Mammary epithelial cell (primary cell): ENCODE measurements around the gene HS3ST3A1.

Experiments used
- EZH2 ChIP-seq: IDR thresholded peaks from 2 replicates; pipeline ENCODE4 v1.6.1; 2012; ENCODE audit warnings: low read length, inconsistent platforms, borderline replicate concordance
- TF ChIP-seq, protein P1 (sequence below), 2 donors: IDR thresholded peaks in 1 of 2; conservative IDR thresholded peaks in 1 of 2; 2 replicates each; pipeline ENCODE4 v1.5.1; 2011 to 2012; ENCODE audit warnings: inconsistent platforms in 2 of 2, low read length in 2 of 2, mild to moderate bottlenecking in 2 of 2, control low read depth in 1 of 2, low read depth in 1 of 2; ENCODE audit not compliant: insufficient read depth in 1 of 2; ENCODE audit errors: extremely low read depth in 1 of 2

DNA sequence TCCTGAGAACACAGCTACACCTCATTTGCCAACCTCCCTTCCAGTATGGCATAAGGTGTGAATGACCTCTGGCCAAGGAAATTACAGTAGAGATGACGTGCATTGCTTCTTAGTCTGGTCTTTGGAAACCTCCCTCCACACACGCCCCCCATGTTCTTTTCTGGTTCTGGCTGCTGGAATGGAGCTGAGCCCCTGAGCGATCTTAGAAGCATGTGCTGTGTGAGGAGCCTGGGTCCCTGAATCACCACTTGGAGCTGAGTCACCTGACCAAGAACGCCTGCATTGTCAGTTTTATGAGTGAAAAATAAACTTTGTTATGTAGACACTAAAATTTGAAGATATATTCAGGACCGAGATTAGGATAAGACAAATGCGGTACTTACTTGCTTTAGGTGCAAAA is 51.4 kb downstream of the HS3ST3A1 start:
- TF ChIP-seq, protein P1, sequence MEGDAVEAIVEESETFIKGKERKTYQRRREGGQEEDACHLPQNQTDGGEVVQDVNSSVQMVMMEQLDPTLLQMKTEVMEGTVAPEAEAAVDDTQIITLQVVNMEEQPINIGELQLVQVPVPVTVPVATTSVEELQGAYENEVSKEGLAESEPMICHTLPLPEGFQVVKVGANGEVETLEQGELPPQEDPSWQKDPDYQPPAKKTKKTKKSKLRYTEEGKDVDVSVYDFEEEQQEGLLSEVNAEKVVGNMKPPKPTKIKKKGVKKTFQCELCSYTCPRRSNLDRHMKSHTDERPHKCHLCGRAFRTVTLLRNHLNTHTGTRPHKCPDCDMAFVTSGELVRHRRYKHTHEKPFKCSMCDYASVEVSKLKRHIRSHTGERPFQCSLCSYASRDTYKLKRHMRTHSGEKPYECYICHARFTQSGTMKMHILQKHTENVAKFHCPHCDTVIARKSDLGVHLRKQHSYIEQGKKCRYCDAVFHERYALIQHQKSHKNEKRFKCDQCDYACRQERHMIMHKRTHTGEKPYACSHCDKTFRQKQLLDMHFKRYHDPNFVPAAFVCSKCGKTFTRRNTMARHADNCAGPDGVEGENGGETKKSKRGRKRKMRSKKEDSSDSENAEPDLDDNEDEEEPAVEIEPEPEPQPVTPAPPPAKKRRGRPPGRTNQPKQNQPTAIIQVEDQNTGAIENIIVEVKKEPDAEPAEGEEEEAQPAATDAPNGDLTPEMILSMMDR (conservative IDR thresholded peaks at IDR 0.05 in 1 of 2, IDR thresholded peaks at IDR 0.05 in 1 of 2; ENCODE audit: extremely low read depth in 1 of 2, insufficient read depth in 1 of 2, low read depth in 1 of 2, low read length in 2 of 2), result no peak
- no peak for TF ChIP-seq EZH2
